Smooth muscle cell (in vitro differentiated cells): Measurements from ENCODE around the gene ATP6AP2. TPM values are rescaled to one million over a fixed set of nuclear protein-coding genes. Genes with fewer than 3 reads are reported as not detected.

Experiments
- DNase-seq: peaks from one replicate; lab custom pipeline; 2025; ENCODE audit not compliant: unreplicated experiment; lab: John Stamatoyannopoulos, UW
- H2AFZ ChIP-seq: fragments of 200-600 bp; sonication (generic); 2 replicates; pipeline ENCODE4 v1.6.0; 2016; ENCODE audit warnings: antibody characterized with exemption, low read depth, mild to moderate bottlenecking
- H3F3A ChIP-seq: fragments of 200-600 bp; sonication (generic); 2 replicates; pipeline ENCODE4 v1.6.0; 2017; ENCODE audit warnings: antibody characterized with exemption, low read depth
- H3K27ac ChIP-seq: fragments of 200-600 bp; sonication (generic); 2 replicates; pipeline ENCODE4 v1.5.1; 2016; ENCODE audit warnings: low read depth, mild to moderate bottlenecking
- H3K27me3 ChIP-seq: fragments of 200-600 bp; sonication (generic); 2 replicates; pipeline ENCODE4 v1.6.1; 2016; ENCODE audit warnings: low read depth, mild to moderate bottlenecking
- H3K36me3 ChIP-seq: fragments of 200-600 bp; sonication (generic); 2 replicates; pipeline ENCODE4 v1.5.1; 2016; ENCODE audit warnings: low read depth
- H3K4me1 ChIP-seq: fragments of 200-600 bp; sonication (generic); 2 replicates; pipeline ENCODE4 v1.5.1; 2016; ENCODE audit warnings: low read depth
- H3K4me2 ChIP-seq: fragments of 200-600 bp; sonication (generic); 2 replicates; pipeline ENCODE4 v1.6.0; 2016; ENCODE audit warnings: mild to moderate bottlenecking
- H3K4me3 ChIP-seq: fragments of 200-600 bp; sonication (generic); 2 replicates; pipeline ENCODE4 v1.5.1; 2016; ENCODE audit warnings: mild to moderate bottlenecking
- H3K79me2 ChIP-seq: fragments of 200-600 bp; sonication (generic); 2 replicates; pipeline ENCODE4 v1.6.0; 2016; ENCODE audit warnings: low read depth, mild to moderate bottlenecking
- H3K9ac ChIP-seq: fragments of 200-600 bp; sonication (generic); 2 replicates; pipeline ENCODE4 v1.6.0; 2016; ENCODE audit warnings: low read depth
- H3K9me3 ChIP-seq: fragments of 200-600 bp; sonication (generic); replicated peaks from 2 replicates; pipeline ENCODE4 v1.5.1; 2016; ENCODE audit warnings: low read depth
- H4K20me1 ChIP-seq: fragments of 200-600 bp; sonication (generic); 2 replicates; pipeline ENCODE4 v1.6.0; 2016; ENCODE audit warnings: low read depth
- WGBS: methylation state at CpG from one replicate; pipeline ENCODE4 v1.1.7; 2016; ENCODE audit warnings: low lambda C conversion rate; 5-methylcytosine and 5-hydroxymethylcytosine counted together
- polyA plus RNA-seq: library from polyadenylated mRNA; unstranded; fragments of >200 nt; fragmentation: Nextera tagmentation; extraction: Ambion mirVana; gene quantifications from 2 replicates; pipeline ENCODE4 v1.2.1, GENCODE V29; 2016
- total RNA-seq: library from RNA; depleted of rRNA; stranded (reverse); fragments of >200 nt; gene quantifications from 2 replicates; pipeline ENCODE4 v1.2.3, GENCODE V29; 2014
- TF ChIP-seq, protein P1 (sequence below): fragments of 200-600 bp; sonication (generic); IDR thresholded peaks from 2 replicates; pipeline ENCODE4 v1.5.1; 2017; ENCODE audit warnings: borderline replicate concordance, mild to moderate bottlenecking, antibody characterized with exemption; ENCODE audit not compliant: insufficient read depth, poor library complexity, severe bottlenecking

ATP6AP2 gene
- total and polyA plus RNA-seq, 2 experiments from 2014 or later, result 164 to 207 TPM

DNA sequence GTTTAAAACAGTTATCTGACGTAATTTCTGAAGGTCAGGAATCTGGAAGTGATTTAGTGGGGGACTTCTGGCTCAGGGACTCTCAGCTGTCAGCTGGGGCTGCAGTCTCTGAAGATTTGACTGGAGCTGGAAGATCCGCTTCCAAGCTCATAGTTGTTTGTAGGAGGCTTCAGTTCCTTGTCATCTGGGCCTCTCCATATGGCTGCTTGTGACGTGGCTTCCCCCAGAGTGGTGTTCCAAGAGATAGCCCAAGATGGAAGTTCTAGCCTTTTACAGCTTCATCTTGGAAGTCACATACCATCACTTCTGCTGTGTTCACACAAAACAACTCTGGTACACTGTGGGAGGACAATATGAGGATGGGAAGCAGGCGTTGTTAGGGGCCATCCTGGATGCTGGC lies 44.5 kb downstream of the ATP6AP2 start:
- no peaks in the 10 kb centered on the region for H3K27me3 ChIP-seq
- H3K27ac ChIP-seq, result no peak overlapping the region
- WGBS, result 67% methylated on average over 4 of the region's 4 CpGs
- H3K9me3 ChIP-seq, result no peaks in the 10 kb centered on the region
- H3K36me3 ChIP-seq, result no peaks in the 10 kb centered on the region
- TF ChIP-seq, protein P1, sequence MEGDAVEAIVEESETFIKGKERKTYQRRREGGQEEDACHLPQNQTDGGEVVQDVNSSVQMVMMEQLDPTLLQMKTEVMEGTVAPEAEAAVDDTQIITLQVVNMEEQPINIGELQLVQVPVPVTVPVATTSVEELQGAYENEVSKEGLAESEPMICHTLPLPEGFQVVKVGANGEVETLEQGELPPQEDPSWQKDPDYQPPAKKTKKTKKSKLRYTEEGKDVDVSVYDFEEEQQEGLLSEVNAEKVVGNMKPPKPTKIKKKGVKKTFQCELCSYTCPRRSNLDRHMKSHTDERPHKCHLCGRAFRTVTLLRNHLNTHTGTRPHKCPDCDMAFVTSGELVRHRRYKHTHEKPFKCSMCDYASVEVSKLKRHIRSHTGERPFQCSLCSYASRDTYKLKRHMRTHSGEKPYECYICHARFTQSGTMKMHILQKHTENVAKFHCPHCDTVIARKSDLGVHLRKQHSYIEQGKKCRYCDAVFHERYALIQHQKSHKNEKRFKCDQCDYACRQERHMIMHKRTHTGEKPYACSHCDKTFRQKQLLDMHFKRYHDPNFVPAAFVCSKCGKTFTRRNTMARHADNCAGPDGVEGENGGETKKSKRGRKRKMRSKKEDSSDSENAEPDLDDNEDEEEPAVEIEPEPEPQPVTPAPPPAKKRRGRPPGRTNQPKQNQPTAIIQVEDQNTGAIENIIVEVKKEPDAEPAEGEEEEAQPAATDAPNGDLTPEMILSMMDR, result no peak
- no peak overlapping the region for H3K4me3 ChIP-seq
- H4K20me1 ChIP-seq, result no peaks in the 10 kb centered on the region
- H3K4me1 ChIP-seq, result no peaks in the 10 kb centered on the region
- H3K4me2 ChIP-seq, result no peak overlapping the region
- no peaks in the 10 kb centered on the region for H3F3A ChIP-seq
- no peak overlapping the region for H2AFZ ChIP-seq
- DNase-seq, result no peak
- no peaks in the 10 kb centered on the region for H3K79me2 ChIP-seq
- H3K9ac ChIP-seq, result no peak overlapping the region

DNA sequence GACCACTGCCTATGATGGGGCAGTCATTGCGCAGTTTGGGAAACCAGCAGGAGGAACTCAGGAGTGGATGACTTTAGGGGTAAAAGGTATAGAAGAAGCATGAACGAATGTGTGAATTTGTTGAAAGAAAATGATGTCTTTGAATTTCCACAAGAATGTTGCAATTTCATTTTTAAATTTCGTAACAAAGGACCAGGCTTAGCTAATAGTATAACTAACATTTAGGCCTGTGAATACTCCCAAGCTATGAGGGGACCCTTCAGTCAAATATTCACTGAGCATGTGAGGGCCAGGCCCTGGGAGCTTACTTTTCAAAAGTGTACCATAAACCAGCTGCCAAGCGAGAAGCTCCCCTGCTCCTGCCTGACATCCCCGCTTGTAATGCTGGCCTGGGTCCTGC lies 47.7 kb downstream of the ATP6AP2 start:
- Histone ChIP-seq H3K27me3 (no peaks in the 10 kb centered on the region), H4K20me1 (no peaks in the 10 kb centered on the region), H2AFZ (no peak overlapping the region), H3K9me3 (no peaks in the 10 kb centered on the region), H3K79me2 (no peaks in the 10 kb centered on the region), H3K4me1 (no peaks in the 10 kb centered on the region), H3K4me3 (no peak overlapping the region), H3K4me2 (no peak overlapping the region), H3K36me3 (no peaks in the 10 kb centered on the region), H3K27ac (no peak overlapping the region), H3F3A (no peaks in the 10 kb centered on the region), H3K9ac (no peak overlapping the region)
- no peak for DNase-seq
- WGBS, result 84% methylated on average over 5 of the region's 5 CpGs
- TF ChIP-seq, protein P1, result no peak

DNA sequence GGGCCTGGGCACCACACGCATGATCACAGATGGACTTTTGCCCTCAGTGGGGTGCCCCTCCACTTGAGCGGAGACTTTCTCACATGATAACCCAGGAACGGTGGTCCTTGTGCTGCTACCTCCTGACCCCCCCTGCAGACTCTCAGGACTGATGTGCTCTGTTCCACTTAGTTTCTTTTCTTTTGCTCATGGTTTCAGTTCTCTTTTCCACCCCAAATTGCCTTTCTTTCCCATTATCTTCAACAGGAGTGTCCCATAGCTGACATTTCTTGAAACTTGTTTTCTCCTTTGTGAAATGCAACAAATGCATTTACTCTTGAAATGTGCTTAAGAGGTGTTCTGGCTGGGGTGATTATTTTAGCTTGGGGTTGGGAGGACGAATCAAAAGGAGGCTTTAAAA lies 51.4 kb downstream of the ATP6AP2 start:
- H3K36me3 ChIP-seq, result no peaks in the 10 kb centered on the region
- H3K4me3 ChIP-seq, result no peak overlapping the region
- H3K27me3 ChIP-seq, result no peaks in the 10 kb centered on the region
- DNase-seq, result no peak
- H2AFZ ChIP-seq, result no peak overlapping the region
- H3K27ac ChIP-seq, result no peak overlapping the region
- no peak overlapping the region for H3K9ac ChIP-seq
- no peaks in the 10 kb centered on the region for H3K9me3 ChIP-seq
- 90% methylated on average over 4 of the region's 4 CpGs for WGBS
- TF ChIP-seq, protein P1, result no peak
- H3K79me2 ChIP-seq, result no peaks in the 10 kb centered on the region
- no peaks in the 10 kb centered on the region for H4K20me1 ChIP-seq
- no peaks in the 10 kb centered on the region for H3K4me1 ChIP-seq
- H3F3A ChIP-seq, result no peaks in the 10 kb centered on the region
- no peak overlapping the region for H3K4me2 ChIP-seq

DNA sequence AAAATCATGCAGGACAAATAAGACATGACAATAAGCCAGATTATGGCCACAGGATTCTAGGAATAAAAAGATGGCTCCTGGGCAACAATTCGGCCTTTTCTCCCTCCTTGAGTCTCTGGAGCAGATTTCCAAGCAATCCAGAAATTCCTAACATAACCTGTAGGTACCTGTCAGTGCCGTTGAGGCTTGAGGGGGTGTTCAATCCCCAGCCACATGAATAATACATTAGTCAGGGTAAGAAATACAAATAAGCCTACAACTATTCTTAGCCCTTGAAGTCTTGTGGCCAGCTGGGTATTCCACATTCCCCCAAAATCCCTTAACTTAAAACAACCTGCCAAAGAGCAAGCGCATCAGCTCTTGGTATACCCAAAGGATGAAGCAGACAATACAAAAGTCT lies 56.9 kb downstream of the ATP6AP2 start:
- no peak overlapping the region for H3K27ac ChIP-seq
- DNase-seq, result no peak

More for the DNA sequence above, 56.9 kb downstream of the ATP6AP2 start:
- Histone ChIP-seq H3K36me3 (no peaks in the 10 kb centered on the region), H3F3A (no peaks in the 10 kb centered on the region), H2AFZ (no peak overlapping the region), H3K27me3 (no peaks in the 10 kb centered on the region), H3K4me1 (no peaks in the 10 kb centered on the region), H3K9me3 (no peaks in the 10 kb centered on the region), H3K4me2 (no peak overlapping the region), H3K4me3 (no peak overlapping the region), H3K9ac (no peak overlapping the region), H4K20me1 (no peaks in the 10 kb centered on the region), H3K79me2 (peaks cover 4% of the 10 kb centered on the region)
- 81% methylated on average over 3 of the region's 3 CpGs for WGBS
- TF ChIP-seq, protein P1, result no peak
